C4-2B (cell line): ENCODE data around the gene GLIPR1.
"Not testable (repeated sequence)": the region's sequence is repeated elsewhere in the genome, so short reads cannot be mapped to it uniquely, and the experiment has no call there.

Experiments
- H3K27ac ChIP-seq: fragments of 450-650 bp; 2 replicates; pipeline ENCODE4 v1.5.1; 2017
- ZFX ChIP-seq: fragments of 450-650 bp; IDR thresholded peaks from 2 replicates; pipeline ENCODE4 v1.6.1; 2017
- TF ChIP-seq, protein P1 (sequence below): fragments of 450-650 bp; conservative IDR thresholded peaks from 2 replicates; pipeline ENCODE4 v1.5.1; 2017; ENCODE audit warnings: mild to moderate bottlenecking

GLIPR1 gene

DNA sequence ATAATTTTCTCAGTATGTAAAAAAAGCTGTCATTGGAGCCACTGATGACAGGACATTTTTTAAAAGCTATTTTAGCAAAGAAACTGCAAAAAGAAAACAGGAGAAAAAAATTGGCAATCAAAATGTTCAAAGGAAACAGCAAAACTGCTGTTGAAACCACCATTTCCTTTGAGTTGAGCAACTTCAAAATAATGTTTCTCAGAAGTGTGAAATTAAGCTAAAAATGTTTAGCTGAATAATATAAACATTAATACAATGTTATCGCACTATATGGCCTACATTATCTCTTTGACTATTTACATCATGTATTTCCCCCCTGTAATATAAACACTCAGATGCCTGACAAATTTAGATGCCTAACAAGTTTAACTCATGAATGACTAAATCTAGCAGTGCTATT lies 23.4 kb upstream of the GLIPR1 start:
- no peak overlapping the region for H3K27ac ChIP-seq

DNA sequence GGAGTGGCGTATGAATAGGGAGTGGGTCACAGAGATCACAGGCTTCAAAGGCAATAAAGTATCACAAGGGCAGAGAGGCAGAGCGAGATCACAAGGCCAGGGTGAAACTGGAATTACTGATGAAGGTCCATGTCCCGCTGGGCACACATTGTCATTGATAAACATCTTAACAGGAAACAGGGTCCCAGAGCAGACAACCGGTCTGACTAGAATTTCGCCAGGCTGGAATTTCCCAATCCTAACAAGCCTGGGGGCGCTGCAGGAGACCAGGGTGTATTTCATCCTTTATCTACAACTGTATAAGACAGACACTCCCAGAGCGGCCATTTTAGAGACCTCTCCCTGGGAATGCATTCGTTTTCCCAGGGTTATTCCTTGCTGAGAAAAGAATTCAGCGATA lies 22.7 kb upstream of the GLIPR1 start:
- H3K27ac ChIP-seq = not testable (repeated sequence)

More for the DNA sequence above, 23.4 kb upstream of the GLIPR1 start:
- TF ChIP-seq, protein P1, sequence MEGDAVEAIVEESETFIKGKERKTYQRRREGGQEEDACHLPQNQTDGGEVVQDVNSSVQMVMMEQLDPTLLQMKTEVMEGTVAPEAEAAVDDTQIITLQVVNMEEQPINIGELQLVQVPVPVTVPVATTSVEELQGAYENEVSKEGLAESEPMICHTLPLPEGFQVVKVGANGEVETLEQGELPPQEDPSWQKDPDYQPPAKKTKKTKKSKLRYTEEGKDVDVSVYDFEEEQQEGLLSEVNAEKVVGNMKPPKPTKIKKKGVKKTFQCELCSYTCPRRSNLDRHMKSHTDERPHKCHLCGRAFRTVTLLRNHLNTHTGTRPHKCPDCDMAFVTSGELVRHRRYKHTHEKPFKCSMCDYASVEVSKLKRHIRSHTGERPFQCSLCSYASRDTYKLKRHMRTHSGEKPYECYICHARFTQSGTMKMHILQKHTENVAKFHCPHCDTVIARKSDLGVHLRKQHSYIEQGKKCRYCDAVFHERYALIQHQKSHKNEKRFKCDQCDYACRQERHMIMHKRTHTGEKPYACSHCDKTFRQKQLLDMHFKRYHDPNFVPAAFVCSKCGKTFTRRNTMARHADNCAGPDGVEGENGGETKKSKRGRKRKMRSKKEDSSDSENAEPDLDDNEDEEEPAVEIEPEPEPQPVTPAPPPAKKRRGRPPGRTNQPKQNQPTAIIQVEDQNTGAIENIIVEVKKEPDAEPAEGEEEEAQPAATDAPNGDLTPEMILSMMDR = no peak
- TF ChIP-seq ZFX = no peak

DNA sequence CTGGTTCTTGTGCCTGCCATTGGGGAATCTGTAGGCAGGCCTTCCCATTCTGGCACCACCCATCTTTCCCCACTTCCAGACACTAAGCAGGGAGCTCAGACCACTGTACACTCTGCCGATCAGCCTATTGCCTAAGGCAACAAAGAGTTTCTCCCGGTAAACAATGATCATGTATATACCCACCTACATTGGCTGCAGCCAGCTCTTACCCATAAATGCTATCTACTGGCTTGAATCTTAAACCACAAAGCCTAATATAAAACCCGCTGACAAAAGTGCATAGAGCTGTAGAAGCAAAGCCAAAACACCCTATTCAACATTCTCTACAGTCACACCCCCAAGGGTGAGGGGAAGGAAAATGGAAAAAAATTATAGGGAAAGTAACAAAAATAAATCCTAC lies 20.8 kb upstream of the GLIPR1 start:
- TF ChIP-seq, protein P1 = no peak
- no peak for TF ChIP-seq ZFX
- no peak overlapping the region for H3K27ac ChIP-seq

DNA sequence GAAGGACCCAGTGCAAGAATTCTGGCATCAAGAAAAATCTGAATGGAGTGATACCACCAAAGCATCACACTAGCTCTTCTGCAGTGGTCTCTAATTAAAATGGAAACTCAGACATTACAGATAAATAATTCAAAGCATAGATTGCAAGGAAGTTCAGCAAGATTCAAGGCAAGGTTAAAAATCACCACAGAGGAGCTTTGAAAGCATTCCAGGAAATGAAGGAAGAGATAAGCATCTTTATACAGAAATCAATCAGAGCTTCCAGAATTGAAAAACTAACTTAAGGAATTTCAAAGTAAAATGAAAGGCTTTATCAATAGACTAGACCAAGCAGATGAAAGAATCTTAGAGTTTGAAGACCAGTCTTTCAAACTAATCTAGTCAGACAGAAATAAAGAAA lies 20.4 kb upstream of the GLIPR1 start:
- no peak for TF ChIP-seq ZFX
- TF ChIP-seq, protein P1 = no peak
- no peak overlapping the region for H3K27ac ChIP-seq

DNA sequence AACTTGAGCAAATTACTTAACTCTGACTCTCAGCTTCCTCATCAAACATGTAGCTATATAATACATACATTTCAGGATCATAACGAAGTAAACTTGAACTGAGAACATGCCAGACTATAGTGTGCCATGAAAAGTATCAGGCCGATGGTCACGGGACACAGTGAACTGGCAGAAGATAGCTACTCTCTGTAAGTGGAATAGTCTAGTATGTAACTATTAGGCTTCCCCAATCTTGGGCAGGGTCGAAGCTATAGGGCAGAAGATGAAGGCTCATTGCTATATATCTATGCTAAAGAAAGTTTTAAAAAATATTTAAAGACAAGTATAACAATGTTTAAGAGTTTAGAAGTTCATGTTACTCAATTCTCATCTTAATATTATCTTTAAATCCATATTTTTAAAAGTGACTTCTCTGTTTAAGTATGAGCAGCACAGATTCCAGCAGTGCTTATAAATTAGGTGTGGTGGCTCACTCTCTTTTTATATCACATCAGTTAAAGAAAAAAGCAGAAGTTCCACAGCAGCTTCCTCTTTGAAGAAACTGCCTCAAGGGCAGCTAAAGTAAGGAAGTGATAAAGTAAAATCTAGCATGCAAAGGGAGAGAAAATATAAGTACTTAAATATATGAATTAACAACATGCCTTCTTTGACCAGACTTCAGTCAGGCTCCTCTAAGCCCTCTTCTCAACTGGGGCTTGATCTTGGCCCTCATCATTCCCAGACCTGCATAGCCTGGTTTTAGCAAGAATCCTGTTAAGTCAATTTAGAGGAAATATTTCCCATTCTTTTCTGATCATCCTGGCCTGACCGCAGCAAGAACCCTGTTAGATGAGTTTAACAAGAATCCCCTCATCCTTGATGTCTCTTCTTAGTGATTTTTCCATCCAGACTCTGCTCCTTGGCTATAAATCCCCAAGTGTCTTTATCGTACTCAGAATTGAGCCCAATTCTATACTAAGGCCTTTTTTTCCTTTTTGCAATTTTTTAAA lies 8.4 kb upstream of the GLIPR1 start:
- TF ChIP-seq ZFX = no peak
- TF ChIP-seq, protein P1 = no peak
- H3K27ac ChIP-seq = no peak overlapping the region

DNA sequence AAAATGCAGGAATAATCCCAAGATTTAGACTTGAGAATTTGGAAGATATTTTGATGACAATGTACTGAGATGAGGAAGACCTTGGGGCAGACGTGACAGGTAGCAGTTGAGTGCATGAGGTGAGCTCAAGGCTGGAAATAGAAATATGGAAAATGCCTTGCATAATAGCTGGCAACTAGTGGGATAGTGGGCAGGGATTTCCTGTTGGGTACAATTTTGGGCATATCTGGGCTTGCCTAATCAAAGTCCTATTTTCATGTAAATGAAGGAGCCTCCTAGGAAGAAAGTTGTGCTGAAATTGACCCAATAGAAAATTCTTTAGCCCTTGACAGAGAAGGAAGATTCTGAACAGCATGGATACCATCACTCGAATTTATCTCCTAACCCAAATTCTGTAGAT lies 6.4 kb upstream of the GLIPR1 start:
- TF ChIP-seq, protein P1 = no peak
- no peak for TF ChIP-seq ZFX
- no peak overlapping the region for H3K27ac ChIP-seq

DNA sequence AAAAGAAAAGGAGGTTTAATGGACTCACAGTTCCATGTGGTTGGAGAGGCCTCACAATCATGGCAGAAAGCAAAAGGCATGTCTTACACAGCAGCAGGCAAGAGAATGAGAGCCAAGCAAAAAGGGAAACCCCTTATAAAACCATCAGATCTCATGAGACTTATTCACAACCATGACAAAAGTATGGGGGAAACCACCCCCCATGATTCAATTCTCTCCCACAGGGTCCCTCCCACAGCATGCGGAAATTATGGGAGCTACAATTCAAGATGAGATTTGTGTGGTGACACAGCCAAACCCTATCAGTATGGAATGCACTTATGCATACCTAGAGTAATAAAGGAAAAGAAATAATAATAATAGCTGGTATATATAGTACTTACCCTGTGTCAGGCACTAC lies 4.5 kb upstream of the GLIPR1 start:
- H3K27ac ChIP-seq = no peak overlapping the region
- TF ChIP-seq, protein P1 = no peak
- TF ChIP-seq ZFX = no peak

DNA sequence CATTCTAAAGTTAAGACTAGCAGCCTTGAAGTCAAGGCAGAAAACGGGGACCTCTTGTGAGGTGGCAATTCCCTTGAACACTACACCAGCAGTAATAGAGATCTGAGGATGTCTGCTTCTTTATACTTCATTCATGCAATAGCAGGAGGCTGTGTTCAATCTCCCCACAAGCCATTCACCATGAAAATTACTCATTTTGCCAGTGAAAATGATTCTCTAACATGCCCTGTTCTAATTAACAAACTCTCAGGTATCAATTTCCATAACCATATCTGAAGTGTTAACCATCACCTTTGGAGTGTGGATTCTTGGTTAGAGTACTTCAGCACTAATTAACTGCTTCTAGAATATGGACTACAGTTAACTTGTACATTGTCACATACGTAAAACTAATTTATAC lies 3.4 kb upstream of the GLIPR1 start:
- TF ChIP-seq ZFX = no peak
- TF ChIP-seq, protein P1 = no peak
- no peak overlapping the region for H3K27ac ChIP-seq
